ENCODE results near the gene DEFB124.
A peak's percentile ranks its signal among the peaks of the same experiment; 100 is the strongest.

The DEFB124 gene

DNA sequence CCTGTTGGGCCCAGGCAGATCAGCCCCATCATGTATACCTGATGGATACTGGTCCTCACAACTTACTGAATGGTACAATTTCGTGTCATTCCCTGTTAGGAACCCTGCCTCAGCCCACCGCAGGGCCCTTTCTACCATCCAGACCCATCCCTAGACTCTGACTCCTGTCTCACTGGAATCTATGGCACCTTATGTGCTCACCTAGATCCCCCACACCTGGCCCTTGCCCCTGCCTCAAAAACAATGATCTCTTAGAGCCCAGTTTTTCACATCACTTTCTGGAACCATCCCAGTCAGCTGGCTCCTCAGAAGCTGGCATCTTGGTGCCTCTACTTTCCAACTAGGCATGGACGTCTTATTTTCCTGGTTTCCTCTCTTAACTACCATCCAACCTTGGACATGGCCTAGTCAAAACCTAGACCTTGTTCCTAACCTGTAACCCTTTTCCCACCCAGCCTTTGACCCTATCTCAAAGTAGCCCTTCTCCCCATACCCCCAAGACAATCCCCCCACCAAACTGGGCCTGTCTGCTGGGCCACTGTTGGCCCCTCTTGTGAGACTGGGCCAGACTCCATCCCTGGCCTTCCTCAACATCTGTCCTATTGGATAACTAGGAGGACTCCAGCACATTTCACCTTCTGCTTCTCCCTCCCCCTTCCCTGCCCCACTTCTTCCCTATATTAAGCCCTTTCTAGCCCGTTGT lies 40.3 kb upstream of the DEFB124 start:
- Histone ChIP-seq H3K4me3 (ENCODE audit: low read depth, low read length, poor library complexity, severe bottlenecking) (peak overlapping the region; percentile 87), H3K4me1 (ENCODE audit: insufficient read depth, low read length, severe bottlenecking) (peaks cover 27% of the 10 kb centered on the region), H3K36me3 (ENCODE audit: insufficient read depth, low read length) (peaks cover 21% of the 10 kb centered on the region; the same call in 1 of the 2 replicates), H4K20me1 (ENCODE audit: insufficient read depth, low read length) (no peaks in the 10 kb centered on the region), H2AFZ (ENCODE audit: low read length) (no peak overlapping the region), H3K27me3 (ENCODE audit: insufficient read depth, low read length) (no peaks in the 10 kb centered on the region), H3K4me2 (ENCODE audit: low read length) (peak overlapping the region; percentile 86), H3K79me2 (ENCODE audit: insufficient read depth, low read length) (peaks cover 28% of the 10 kb centered on the region), H3F3A (ENCODE audit: insufficient read depth, low read length) (no peaks in the 10 kb centered on the region), H3K9me2 (ENCODE audit: low read depth, low read length) (no peaks in the 10 kb centered on the region), H3K9me3 (ENCODE audit: low read length) (no peaks in the 10 kb centered on the region), H3K9ac (ENCODE audit: low read length) (peak overlapping the region; percentile 85), H3K27ac (ENCODE audit: low read depth, low read length, poor library complexity, severe bottlenecking) (no peak overlapping the region)
- TF ChIP-seq, protein P1, sequence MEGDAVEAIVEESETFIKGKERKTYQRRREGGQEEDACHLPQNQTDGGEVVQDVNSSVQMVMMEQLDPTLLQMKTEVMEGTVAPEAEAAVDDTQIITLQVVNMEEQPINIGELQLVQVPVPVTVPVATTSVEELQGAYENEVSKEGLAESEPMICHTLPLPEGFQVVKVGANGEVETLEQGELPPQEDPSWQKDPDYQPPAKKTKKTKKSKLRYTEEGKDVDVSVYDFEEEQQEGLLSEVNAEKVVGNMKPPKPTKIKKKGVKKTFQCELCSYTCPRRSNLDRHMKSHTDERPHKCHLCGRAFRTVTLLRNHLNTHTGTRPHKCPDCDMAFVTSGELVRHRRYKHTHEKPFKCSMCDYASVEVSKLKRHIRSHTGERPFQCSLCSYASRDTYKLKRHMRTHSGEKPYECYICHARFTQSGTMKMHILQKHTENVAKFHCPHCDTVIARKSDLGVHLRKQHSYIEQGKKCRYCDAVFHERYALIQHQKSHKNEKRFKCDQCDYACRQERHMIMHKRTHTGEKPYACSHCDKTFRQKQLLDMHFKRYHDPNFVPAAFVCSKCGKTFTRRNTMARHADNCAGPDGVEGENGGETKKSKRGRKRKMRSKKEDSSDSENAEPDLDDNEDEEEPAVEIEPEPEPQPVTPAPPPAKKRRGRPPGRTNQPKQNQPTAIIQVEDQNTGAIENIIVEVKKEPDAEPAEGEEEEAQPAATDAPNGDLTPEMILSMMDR (IDR thresholded peaks at IDR 0.05; ENCODE audit: low read length) = no peak
- no peak for TF ChIP-seq EZH2 (IDR thresholded peaks at IDR 0.05; ENCODE audit: borderline replicate concordance, low read length)

DNA sequence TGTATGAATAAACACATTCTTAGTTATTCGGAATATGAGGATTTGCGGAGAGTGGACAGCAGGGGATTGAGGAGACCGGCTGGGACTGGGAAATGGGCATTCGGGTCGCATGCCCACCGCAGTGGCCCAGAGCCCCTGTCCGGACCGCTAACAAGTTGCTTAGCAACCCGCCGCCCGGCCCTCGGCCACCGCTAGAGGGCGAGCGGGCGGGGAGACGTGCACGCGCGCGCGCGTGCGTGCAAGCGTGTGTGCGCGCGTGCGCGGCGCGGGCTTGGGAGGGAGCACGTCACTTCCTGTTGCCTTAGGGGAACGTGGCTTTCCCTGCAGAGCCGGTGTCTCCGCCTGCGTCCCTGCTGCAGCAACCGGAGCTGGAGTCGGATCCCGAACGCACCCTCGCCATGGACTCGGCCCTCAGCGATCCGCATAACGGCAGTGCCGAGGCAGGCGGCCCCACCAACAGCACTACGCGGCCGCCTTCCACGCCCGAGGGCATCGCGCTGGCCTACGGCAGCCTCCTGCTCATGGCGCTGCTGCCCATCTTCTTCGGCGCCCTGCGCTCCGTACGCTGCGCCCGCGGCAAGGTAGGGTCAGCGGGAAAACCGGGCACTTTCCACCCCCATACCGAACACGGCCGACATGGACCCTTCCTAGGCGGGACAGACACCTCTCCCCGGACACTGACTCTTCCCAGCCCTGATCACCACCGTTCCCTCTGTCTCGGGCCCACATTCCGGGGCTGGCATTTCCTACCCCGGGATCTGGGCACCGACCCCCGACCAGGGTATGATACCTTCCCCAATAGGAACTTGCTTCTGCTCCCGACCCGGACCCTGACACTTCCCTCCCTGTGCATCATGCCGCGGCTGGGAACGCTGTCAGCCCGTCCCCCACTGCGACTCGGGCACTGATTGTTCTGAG lies 39.5 kb upstream of the DEFB124 start, which contains the start of gene HM13:
Gene HM13, plus strand, starts transcription at position 289 of the 918 bp plus-strand sequence. Its CDS starts 110 bp downstream, at position 399.
- H3K9me2 ChIP-seq (ENCODE audit: low read depth, low read length) = no peaks in the 10 kb centered on the region
- H3K27me3 ChIP-seq (ENCODE audit: insufficient read depth, low read length) = no peaks in the 10 kb centered on the region
- peaks cover 18% of the 10 kb centered on the region; the same call in 1 of the 2 replicates for H3K36me3 ChIP-seq (ENCODE audit: insufficient read depth, low read length)
- no peak within 1 kb of the TSS for H3K27ac ChIP-seq (ENCODE audit: low read depth, low read length, poor library complexity, severe bottlenecking)
- peaks cover 26% of the 10 kb centered on the region for H3K79me2 ChIP-seq (ENCODE audit: insufficient read depth, low read length)
- no peak within 1 kb of the TSS for H2AFZ ChIP-seq (ENCODE audit: low read length)
- peak within 1 kb of the TSS; percentile 87 for H3K4me3 ChIP-seq (ENCODE audit: low read depth, low read length, poor library complexity, severe bottlenecking)
- no peaks in the 10 kb centered on the region for H3F3A ChIP-seq (ENCODE audit: insufficient read depth, low read length)
- no peak for TF ChIP-seq EZH2 (IDR thresholded peaks at IDR 0.05; ENCODE audit: borderline replicate concordance, low read length)
- TF ChIP-seq, protein P1 (IDR thresholded peaks at IDR 0.05; ENCODE audit: low read length) = peak; percentile 92
- H3K9ac ChIP-seq (ENCODE audit: low read length) = peak within 1 kb of the TSS; percentile 85
- peaks cover 27% of the 10 kb centered on the region for H3K4me1 ChIP-seq (ENCODE audit: insufficient read depth, low read length, severe bottlenecking)
- H4K20me1 ChIP-seq (ENCODE audit: insufficient read depth, low read length) = no peaks in the 10 kb centered on the region
- peak within 1 kb of the TSS; percentile 86 for H3K4me2 ChIP-seq (ENCODE audit: low read length)
- H3K9me3 ChIP-seq (ENCODE audit: low read length) = no peaks in the 10 kb centered on the region

DNA sequence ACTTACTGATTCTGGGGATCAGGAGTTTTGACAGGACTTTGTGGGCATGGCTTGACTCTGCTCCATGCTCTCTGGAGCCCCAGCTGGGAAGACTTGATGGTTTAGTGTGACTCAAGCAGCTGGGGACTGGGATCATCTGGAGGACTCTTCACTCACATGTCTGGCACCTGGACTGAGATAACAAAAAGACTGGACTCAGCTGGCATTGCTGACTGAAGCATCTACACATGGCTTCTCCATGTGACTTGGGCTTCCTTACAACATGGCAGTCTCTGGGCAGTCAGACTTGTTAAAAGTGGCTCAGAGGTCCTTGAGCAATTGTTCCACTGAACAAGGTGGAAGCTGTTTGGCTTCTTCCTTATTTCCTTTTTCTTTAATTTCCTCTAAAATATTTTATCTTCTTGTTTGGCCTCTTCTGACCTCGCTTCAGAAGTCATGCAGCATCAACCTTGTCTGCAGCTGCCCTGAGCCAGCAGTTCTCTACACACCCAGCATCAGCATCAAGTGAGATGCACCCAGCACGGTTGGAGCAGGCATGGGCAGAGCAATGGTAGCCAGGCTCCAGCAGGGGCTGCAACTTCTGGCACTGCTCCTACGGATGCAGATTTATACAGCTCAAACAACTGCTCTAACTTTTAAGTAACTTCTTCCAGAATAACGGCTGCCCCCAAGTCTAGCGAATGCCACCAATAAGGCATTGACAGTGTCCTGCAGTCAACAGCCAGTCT lies 33.8 kb upstream of the DEFB124 start:
- H2AFZ ChIP-seq (ENCODE audit: low read length) = no peak overlapping the region
- H3K9me2 ChIP-seq (ENCODE audit: low read depth, low read length) = no peaks in the 10 kb centered on the region
- no peaks in the 10 kb centered on the region for H3K79me2 ChIP-seq (ENCODE audit: insufficient read depth, low read length)
- TF ChIP-seq EZH2 (IDR thresholded peaks at IDR 0.05; ENCODE audit: borderline replicate concordance, low read length) = no peak
- TF ChIP-seq, protein P1 (IDR thresholded peaks at IDR 0.05; ENCODE audit: low read length) = no peak
- H4K20me1 ChIP-seq (ENCODE audit: insufficient read depth, low read length) = no peaks in the 10 kb centered on the region
- peaks cover 2% of the 10 kb centered on the region; the same call in 1 of the 2 replicates for H3K27me3 ChIP-seq (ENCODE audit: insufficient read depth, low read length)
- no peaks in the 10 kb centered on the region for H3F3A ChIP-seq (ENCODE audit: insufficient read depth, low read length)
- H3K4me1 ChIP-seq (ENCODE audit: insufficient read depth, low read length, severe bottlenecking) = no peaks in the 10 kb centered on the region
- no peaks in the 10 kb centered on the region for H3K9me3 ChIP-seq (ENCODE audit: low read length)
- H3K4me3 ChIP-seq (ENCODE audit: low read depth, low read length, poor library complexity, severe bottlenecking) = no peak overlapping the region
- H3K27ac ChIP-seq (ENCODE audit: low read depth, low read length, poor library complexity, severe bottlenecking) = no peak overlapping the region
- H3K36me3 ChIP-seq (ENCODE audit: insufficient read depth, low read length) = no peaks in the 10 kb centered on the region
- H3K9ac ChIP-seq (ENCODE audit: low read length) = no peak overlapping the region
- H3K4me2 ChIP-seq (ENCODE audit: low read length) = no peak overlapping the region

Data from OCI-LY1 (cell line).